T-helper 22 cell (primary cell): ENCODE measurements around the gene TNKS2.
A peak's percentile ranks its signal among the peaks of the same experiment; 100 is the strongest.
"Not testable (repeated sequence)": the region's sequence is repeated elsewhere in the genome, so short reads cannot be mapped to it uniquely, and the experiment has no call there.

Experiments
- DNase-seq: peaks from one replicate; pipeline ENCODE4 v3.0.0-alpha.2; 2020; ENCODE audit warnings: low read depth

TNKS2 gene

GRCh38 chr10:91865562-91866081 lies 67.4 kb downstream of the TNKS2 start:
- no peak for DNase-seq

GRCh38 chr10:91875156-91875555 lies 76.9 kb downstream of the TNKS2 start:
- DNase-seq: no peak

- DNase-seq: no peak
Measured at GRCh38 chr10:91875779-91876178, 77.6 kb downstream of the TNKS2 start.

- DNase-seq: no peak
Measured at GRCh38 chr10:91879515-91880170, 81.4 kb downstream of the TNKS2 start.

- no peak for DNase-seq
Measured at GRCh38 chr10:91880310-91880709, 82.1 kb downstream of the TNKS2 start.

- no peak for DNase-seq
Measured at GRCh38 chr10:91883549-91884444, 85.6 kb downstream of the TNKS2 start.

- DNase-seq: no peak
Measured at GRCh38 chr10:91884536-91884935, 86.3 kb downstream of the TNKS2 start.

GRCh38 chr10:91885362-91886079 lies 87.3 kb downstream of the TNKS2 start:
- DNase-seq: no peak

- DNase-seq: no peak
Measured at GRCh38 chr10:91886954-91887271, 88.7 kb downstream of the TNKS2 start.

GRCh38 chr10:91887272-91888076 lies 89.2 kb downstream of the TNKS2 start:
- DNase-seq: no peak

GRCh38 chr10:91891125-91892001 lies 93.1 kb downstream of the TNKS2 start:
- no peak for DNase-seq

- no peak for DNase-seq
Measured at GRCh38 chr10:91893051-91893450, 94.8 kb downstream of the TNKS2 start.

GRCh38 chr10:91894261-91894685 lies 96.0 kb downstream of the TNKS2 start:
- not testable (repeated sequence) for DNase-seq

- DNase-seq: no peak
Measured at GRCh38 chr10:91896212-91896756, 98.1 kb downstream of the TNKS2 start.

GRCh38 chr10:91897421-91897820 lies 99.2 kb downstream of the TNKS2 start:
- no peak for DNase-seq

GRCh38 chr10:91901784-91902677 lies 103.8 kb downstream of the TNKS2 start:
- peak; percentile 21 for DNase-seq

- DNase-seq: no peak
Measured at GRCh38 chr10:91907033-91907594, 108.9 kb downstream of the TNKS2 start.

- DNase-seq: no peak
Measured at GRCh38 chr10:91907914-91908336, 109.7 kb downstream of the TNKS2 start.
